GM18519 (cell line): ENCODE measurements around the gene PGM1.

Experiments
- ATAC-seq: cut with Tn5 transposase; IDR thresholded peaks from one replicate; pipeline ENCODE4 v1.9.1; 2021; ENCODE audit warnings: mild to moderate bottlenecking, moderate library complexity; ENCODE audit not compliant: unreplicated experiment, low FRiP score

PGM1 gene

DNA sequence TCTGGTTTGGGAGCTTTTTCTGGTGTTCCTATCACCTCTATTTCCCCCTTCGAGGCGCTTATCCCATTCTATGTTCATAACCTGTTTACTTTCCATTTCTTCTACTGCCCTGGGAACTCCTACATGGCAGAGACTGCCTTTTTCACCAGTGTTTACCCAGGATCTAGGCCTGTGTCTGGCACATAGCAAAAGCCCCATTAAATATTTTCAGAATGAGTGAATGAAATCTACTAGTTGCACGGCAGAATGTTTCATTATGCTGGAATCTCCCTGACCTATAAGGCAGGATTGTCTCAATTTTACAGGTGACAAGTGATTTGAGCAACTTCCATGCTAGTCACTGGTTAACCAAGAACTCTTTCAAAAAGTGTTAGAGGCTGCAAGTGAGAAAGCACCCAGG lies 70.1 kb downstream of the PGM1 start:
- ATAC-seq = no peak

DNA sequence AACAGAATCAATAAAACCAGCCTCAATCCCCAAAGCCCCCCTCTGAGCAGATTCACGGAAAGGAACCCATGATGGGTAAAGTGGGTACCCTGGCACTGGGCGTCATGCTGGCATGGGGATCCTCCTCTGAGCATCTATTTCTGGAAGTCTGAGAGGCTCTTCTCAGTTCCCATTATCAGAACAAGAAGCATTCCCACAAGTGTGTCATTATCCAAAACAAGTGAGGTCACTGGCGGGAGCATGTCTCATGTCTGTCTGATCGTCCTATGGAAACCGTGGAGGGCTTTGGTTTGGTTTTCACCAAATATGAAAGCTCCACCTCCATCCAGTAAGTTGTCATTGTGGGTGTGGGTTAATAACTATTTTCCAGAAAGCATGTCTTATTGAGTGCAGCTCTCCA lies 70.7 kb downstream of the PGM1 start:
- no peak for ATAC-seq

DNA sequence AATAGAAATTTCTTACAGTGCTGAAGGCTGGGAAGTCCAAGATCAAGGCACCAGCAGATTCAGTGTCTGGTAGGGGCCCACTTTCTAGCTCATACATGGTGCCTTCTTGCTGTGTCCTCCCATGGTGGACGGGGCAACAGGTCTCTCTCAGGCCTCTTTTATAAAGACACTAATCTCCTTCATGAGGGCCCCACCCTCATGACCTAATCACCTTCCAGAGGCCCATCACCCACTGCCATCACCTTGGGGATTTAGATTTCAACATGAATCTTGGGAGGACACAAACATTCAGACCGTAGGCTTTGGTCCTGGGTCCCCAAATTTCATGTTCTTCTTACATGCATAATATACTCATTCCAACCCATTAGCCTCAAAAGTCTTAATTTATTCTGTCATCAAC lies 71.5 kb downstream of the PGM1 start:
- no peak for ATAC-seq

DNA sequence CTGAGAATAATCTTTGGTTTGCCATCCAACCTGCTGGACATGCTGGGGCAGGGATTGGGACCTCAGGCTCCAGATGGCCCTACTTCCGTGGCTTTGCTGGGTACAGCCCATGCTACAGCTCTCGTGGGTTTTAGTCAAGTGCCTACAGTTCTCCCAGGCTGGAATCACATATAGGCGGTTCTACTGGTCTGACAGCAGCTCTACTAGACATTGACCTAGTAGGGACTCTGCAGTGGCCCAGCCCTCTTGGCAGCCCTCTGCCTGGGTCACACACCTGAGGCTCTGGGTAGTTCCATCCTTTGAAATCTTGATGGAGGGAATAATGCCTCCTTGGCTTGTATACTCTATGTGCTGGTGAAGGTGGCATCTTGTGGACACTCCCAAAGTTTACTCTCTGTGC lies 72.2 kb downstream of the PGM1 start:
- ATAC-seq = no peak

DNA sequence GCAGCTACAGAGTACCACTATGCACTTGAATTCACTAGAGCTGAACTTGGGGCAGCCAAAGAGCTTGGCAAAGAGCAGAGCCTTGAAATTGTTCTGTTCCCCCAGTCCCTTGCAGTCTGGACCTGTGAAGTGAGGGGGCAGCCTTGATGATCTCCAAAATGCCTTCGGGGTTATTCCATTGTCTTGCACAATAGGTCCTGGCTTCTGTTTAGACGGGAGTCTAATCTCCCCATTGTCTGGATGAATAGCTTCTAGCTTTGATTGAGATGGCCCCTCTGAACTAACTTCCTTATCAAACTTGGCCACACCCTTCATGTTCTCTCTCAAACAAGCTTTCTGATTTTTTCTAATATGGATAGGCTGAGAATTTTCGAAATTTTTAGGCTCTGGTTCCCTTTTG lies 72.6 kb downstream of the PGM1 start:
- no peak for ATAC-seq

DNA sequence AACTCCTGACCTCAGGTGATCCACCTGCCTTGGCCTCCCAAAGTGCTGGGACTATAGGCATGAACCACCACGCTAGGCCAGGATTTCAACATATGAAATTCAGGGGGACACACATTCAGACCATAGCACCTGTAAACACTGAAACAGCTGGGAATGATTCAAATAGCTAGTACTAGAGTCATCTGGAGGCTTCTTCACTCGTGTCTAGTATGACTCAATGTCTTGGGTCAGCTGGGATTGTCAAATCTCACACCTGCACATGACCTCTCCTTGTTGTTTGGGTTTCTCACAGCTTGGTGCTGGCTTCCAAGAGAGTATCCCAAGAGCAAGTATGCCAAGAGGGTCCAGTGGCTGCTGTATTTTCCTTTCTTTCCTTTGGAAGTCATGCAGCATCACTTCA lies 75.1 kb downstream of the PGM1 start:
- no peak for ATAC-seq

DNA sequence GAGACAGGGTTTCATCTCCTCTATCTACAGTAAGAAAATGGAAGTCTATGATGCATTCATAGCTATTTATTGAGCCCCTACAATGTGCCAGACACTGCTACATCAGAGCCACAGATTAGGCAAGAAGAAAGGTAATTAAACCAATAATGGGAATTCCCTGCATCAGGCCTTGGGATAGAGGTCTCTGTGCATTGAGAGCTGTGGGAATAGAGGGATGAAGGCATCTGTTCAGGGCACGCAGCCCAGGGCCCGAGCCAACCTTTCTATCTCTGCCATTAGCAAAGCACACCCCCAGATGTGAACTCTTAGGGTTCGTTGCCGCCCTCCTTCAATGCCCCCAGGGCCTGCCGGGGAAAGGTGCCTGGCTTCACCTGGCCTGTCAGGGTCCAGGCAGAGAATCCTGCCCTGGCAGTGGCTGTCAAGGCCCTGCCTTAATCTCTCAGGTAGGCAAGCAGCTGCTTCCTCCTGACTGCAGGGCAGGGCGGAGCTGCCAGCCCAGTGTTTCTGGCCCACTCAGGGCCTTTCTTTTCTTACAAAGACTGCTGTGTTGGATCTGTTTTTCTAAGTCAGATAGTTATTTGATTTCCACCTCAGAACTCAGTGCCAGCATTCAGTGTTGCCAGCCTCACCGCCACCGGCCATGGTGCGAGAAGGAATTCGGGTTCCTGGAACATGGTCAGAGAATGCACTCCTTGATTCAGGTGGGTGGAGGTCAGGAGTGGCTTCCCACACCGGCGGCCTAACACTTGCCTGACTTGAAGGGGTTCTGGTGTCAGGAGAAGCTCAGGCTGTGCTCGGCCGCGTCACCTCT lies 76.1 kb downstream of the PGM1 start:
- no peak for ATAC-seq

DNA sequence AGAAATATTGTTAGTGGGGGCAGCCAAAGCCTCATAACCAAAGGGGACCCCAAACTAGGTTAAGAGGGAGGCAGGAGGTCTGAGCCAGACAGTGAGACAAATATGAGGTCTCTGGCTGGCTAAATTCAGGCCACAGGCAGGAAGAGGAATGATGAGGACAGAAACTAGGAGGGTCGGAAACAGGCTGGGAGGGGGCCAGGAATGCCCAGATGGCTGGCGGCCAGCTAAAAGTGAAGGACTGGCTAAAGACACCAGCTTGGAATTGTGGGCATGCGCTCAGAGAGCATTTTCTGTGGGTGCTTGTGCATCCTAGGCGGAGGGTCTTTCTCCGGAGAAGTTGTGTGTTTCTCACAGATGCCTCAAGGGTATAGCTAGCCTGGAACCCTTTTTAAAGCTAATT lies 77.0 kb downstream of the PGM1 start:
- ATAC-seq = no peak

DNA sequence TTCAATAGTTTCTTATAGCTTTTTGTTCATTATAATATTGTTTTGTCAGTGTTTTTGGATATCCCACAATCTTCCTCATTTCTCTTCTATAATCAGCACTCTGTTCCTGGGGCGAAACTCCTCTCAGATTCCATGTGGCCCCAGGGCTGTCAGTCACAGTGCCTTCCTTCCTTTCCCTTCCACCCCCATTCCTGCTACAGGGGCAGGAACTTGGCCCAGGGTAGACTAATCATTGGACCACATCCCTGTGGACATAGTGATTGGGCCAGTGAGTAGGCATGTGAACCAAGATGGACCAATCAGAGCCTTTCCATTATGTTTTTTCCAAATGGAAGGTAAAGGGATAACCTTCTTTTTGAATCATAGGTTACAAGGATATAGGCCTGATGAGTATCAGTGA lies 78.3 kb downstream of the PGM1 start:
- no peak for ATAC-seq

DNA sequence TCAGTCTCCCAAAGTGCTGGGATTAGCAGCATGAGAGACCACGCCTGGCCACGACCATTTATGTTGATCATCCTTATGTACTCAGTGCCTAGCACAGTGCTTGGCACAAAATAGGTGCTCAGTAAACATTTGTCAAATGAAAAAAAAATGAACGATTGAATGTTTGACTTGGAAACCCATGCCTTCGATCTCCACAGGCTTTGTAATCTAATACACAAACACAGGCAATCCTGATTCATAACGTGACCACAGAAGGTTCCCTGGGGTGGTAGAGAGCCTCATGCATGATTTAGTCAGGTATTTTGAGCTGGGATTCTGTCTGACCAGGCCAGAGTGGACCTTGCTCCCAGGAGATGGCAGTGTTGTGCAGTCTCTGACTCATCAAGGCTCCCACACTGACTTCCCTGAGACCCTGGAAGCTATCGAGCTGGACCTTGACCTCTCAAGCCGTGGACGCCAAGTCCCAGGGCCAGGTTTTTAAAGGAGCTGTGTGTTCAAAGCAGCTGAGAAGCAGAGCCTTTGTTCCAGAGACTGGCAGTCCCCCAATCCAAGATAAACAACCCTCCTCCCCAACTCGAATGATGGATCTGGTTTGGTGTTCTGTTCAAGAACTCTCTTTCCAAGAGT lies 81.1 kb downstream of the PGM1 start:
- ATAC-seq = peak; percentile 51

DNA sequence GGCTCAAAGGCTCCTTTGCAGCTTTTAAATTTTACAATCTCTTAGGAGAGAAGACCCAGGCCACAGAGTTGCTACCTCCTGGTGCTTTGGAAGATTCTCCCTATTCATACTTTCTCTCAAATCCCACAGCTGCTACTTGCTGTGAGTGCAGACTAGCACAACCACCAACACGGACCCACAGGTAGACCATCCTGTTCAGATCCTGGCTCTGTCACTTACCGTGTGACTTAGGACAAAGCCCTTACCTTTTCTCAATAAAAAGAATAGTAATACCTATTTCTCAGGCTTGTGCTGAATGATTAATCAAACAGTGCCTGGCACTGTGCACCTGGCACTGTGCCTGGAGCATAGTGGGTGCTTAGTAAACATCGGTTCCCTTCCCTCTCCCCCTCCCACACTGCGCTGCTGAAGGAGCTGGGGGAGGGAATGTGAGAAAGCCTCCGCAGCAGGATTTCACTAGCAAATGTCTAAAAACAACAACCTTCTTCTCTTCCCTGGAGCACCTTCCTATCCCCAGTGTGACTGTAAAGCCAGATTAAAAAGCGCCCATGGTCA lies 81.7 kb downstream of the PGM1 start:
- ATAC-seq = no peak

DNA sequence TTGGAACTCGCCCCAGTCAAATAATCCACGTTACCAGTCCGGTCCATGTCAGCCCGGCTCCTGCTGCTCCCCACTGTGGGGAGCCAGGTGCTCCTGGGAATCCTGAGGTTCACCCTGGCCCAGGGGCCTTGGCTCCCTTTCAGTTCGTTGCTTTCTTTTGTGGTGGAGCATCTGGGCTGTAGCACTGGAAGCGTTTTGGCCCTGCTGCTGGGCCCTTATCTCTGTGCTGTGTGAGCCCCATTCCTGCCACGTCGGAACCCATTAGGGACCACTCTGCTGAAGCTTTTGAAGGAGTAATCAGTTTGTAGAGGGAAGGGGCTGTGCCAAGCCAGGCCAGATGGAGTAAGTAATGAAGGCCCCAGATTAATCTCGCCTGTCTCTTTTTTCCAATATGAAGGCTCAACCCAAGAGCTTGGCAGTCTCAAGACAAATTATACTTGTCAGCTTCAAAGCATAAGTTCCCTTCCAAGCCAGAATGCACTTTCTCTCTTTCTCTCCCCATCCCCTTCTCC lies 82.3 kb downstream of the PGM1 start:
- ATAC-seq = no peak

DNA sequence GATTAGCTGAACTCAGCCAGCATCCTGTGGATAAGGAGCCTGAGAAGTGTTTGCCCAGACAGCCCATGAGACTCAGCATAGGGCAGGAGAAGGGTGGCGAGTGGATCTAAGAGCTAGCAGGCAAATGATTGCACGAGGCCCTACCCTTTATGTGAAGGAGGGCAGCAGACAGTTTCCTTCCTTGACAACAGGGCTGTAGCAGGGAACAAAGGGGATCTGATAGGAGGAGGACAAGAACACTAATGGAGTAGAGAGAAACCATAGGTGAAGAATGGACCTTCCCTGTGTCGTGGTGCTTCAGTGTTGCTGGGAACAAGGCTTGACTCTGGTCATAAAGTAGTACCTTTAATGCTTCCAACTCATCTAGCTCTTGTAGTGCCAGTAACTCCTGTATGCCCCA lies 84.3 kb downstream of the PGM1 start:
- ATAC-seq = no peak

DNA sequence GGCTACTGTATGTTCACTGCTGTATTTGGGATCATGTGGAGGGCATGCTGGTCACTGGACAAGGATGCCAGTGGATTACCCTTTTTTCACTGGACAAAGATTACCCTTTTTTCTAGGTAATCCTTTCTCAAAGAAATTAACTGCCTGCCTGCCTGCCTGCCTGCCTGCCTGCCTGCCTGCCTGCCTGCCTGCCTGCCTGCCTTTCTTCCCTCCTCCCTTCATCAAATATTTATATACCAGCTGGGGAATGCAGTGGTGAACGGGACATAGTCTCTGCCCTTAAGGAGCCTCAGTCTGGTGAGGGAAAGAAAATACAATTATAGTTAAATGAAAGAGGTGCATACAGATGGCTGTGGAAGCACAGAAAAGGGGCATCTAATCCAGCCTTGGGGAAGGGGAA lies 85.0 kb downstream of the PGM1 start:
- no peak for ATAC-seq

DNA sequence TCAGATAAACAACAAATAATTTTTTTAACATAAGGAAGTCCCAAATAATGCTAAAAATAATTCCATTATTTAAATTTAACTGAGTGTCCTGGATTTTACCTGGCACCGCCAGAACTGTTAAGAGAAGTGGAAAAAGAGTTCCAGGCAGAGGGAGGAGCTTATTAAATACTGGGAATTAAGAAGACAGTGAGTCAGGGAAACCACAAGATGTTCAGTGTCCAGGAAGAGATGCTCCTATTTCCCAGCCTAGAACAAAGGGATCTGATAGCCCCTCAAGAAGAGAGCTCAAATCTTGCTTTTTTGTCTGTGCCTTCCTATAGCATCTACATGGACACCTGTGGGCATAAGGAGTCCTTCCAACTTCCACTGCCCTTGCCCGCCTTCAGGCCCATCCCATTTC lies 85.9 kb downstream of the PGM1 start:
- no peak for ATAC-seq

DNA sequence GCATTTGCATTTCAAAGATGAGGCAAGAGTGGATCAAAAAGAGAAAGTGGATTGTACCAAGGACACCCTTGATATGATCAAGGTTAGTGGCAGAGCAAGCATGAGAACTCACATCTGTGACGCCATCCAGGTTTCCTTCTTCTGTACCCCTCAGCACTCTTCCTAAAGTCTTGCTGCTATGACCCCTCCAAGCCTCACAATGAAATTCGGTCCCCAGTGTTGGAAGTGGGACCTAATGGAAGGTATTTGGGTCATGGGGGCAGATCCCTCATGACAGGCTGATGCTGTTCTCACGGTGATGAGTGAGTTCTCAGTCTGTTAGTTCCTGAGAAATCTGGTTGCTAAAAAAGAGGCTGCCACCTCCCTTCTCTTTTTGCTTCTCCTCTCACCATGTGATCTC lies 86.4 kb downstream of the PGM1 start:
- no peak for ATAC-seq

DNA sequence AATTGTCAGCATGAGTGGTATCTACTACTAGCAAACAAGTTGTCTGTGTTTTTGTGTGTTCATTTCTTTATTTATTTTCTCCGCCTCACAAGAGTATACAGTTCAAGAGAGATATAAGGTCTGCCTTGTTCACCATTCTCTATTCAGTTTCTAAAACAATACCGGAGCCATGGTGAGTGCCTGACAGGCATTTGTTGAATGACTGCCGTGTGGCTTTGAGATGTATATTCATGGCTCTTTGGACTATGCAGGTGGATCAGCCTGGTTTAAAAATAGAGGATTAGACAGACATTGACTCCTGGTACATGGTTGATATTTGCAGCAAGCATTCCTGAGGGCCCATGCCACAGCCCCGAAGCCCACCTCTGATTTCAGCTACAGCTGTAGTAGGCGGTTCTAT lies 89.7 kb downstream of the PGM1 start:
- ATAC-seq = no peak

DNA sequence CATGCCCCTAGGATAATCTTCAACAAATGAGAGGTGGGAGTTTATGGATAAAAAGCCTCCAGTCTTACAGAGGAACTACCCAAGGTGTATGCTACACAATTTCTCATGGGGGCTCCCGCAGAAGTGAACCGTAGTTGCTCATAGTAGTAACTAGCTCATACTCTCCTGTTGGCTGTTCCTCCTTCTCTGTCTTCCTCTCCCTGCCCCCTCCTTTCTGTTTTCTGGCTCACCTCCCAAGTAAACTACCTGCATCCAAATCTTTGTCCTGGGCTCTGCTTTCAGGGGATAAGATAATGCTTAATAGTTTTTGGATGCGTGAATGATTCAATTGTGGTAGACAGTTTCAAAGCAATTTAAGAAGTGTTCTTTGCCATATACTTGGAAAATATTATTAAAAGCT lies 90.5 kb downstream of the PGM1 start:
- no peak for ATAC-seq

DNA sequence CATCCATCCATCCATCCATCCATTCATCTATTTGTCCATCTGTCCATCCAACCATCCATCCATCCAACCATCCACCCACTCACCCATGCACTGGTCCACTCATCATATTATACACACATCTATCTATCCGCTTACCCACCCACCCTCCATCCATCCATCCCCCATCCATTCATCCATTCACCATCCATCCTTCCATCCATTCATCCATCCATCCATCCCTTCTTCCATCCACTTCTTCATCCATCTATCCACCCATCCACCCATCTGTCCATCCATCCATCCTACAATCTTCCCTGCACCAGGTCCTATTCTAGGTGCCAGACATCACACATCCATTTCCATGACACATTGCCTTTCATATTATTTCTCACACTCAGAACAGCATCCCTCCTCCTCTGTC lies 93.5 kb downstream of the PGM1 start:
- no peak for ATAC-seq

DNA sequence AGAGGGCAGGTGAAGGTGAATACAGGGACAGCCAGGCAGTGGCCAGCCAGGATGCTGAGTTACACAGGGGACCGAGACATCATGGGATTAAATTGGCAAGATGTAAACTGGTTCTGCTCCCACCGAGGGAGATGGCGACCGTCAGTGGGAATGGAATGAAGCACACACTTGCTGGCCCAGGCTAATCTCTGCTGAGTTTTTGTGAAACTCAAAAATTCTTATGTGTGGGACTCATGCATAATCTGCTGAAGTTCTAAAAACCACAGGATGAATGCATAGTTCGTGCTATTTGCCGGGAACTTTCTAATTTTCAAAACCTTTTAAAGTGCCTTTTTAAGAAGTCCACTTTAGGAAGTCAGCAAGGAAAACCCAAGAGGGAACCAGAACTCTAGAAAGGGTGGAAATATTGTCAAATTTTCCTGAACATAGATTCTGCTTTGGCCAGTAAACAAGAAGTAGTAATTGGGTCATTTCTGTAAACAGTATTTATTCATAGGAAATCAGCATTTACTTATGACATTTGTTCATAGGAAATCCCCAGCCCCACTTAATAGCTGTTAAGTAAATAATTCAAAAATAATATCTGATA lies 95.2 kb downstream of the PGM1 start:
- ATAC-seq = no peak

DNA sequence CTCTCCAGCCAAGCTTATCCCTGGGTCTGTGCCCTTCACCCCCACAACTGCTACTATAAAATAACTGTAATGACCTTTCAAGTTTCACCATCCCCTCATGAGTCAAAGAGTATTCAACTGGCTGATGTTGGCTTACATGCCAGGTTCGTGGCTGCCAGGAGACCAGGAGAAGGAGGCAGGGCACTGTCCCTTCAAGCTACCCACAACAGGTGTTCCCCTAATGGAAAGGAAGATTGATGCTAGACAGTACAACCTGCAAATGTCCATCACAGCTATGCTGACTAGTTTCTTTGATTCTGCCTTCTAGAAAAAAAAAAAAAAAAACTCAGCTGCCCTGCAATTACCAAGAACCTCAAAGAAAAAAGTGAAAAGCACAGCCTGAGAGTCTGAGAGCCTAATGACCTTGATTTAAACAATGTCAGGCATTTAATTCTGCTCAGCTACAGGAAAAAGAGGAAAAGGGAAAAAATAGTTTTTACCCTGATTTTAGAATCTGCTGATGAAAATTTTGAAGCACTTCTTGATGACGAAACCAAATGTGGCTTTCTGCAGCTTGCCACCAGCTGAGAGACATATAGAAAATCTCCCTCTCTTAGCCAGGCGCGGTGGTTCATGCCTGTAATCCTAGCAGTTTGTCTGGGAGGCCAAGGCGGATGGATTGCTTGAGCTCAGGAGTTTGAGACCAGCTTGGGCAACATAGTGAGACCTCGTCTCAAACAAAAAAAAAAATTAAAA lies 97.9 kb downstream of the PGM1 start:
- no peak for ATAC-seq
